ENCODE measurements around the gene SH3PXD2B.

DNA sequence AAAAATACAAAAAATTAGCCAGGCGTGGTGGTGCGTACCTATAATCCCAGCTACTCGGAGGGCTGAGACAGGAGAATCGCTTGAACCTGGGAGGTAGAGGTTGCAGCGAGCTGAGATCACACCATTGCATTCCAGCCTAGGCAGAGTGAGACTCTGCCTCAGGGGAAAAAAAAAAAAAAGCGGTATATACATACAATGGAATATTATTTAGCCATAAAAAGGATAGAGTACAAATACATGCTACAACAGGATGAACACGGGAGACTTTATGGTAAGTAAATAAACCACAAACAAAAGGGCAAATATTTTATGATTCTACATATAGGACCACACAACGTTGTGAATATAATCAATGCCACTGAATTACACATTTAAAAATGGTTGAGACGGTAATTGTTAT, 176.0 kb downstream of the SH3PXD2B start:
- TF ChIP-seq ESRRA (CRISPR knock-in tag; IDR thresholded peaks at IDR 0.05; ENCODE audit: borderline replicate concordance) (no peak), ZNF532 (CRISPR knock-in tag; IDR thresholded peaks at IDR 0.05; ENCODE audit: borderline replicate concordance) (no peak), AR (CRISPR knock-in tag; IDR thresholded peaks at IDR 0.05) (no peak), ZNF219 (CRISPR knock-in tag; IDR thresholded peaks at IDR 0.05; ENCODE audit: borderline replicate concordance) (no peak), CTCF (IDR thresholded peaks at IDR 0.05) (no peak), CREB1 (CRISPR knock-in tag; IDR thresholded peaks at IDR 0.05) (no peak), PREB (CRISPR knock-in tag; IDR thresholded peaks at IDR 0.05; ENCODE audit: borderline replicate concordance) (no peak), RELA (CRISPR knock-in tag; IDR thresholded peaks at IDR 0.05; ENCODE audit: borderline replicate concordance) (no peak), STAT6 (CRISPR knock-in tag; conservative IDR thresholded peaks at IDR 0.05; ENCODE audit: low read depth) (no peak), MAX (CRISPR knock-in tag; IDR thresholded peaks at IDR 0.05) (no peak)
